PC-9 (cell line): ENCODE measurements around the gene SLC22A12.

Experiments
- CTCF ChIP-seq: fragments of 200-600 bp; sonication (generic); conservative IDR thresholded peaks from 2 replicates; pipeline ENCODE4 v1.6.1; 2017; ENCODE audit warnings: mixed run types, antibody characterized with exemption, mild to moderate bottlenecking, moderate library complexity
- EZH2 ChIP-seq: fragments of 200-600 bp; sonication (generic); IDR thresholded peaks from 2 replicates; pipeline ENCODE4 v1.8.0; 2017; ENCODE audit warnings: antibody characterized with exemption, low read depth

GRCh38 chr11:64571050-64571409 lies 20.0 kb upstream of the SLC22A12 start:
- TF ChIP-seq EZH2 (no peak), CTCF (no peak)
